Ovary (tissue), 9 donors: Measurements from ENCODE around the gene THSD4. TPM values are rescaled to one million over a fixed set of nuclear protein-coding genes. Genes with fewer than 3 reads are reported as not detected.

ENCODE experiments used
- DNase-seq, 5 donors: peaks; one replicate each; pipeline ENCODE4 v3.0.0-alpha.2; 2019 to 2020
- H3K27ac ChIP-seq, 2 donors: fragments of 200-600 bp; one replicate each; pipeline versions ENCODE4 v1.5.1 to v1.8.0; 2019 to 2022
- H3K27me3 ChIP-seq: fragments of 200-600 bp; one replicate; pipeline ENCODE4 v1.8.0; 2022
- H3K36me3 ChIP-seq: fragments of 200-600 bp; sonication (generic); one replicate; pipeline ENCODE4 v1.5.1; 2019
- H3K4me1 ChIP-seq: one replicate; pipeline ENCODE4 v1.8.1; 2013; ENCODE audit warnings: mild to moderate bottlenecking, moderate library complexity; ENCODE audit not compliant: insufficient read depth
- H3K4me3 ChIP-seq: fragments of 200-600 bp; sonication (generic); one replicate; pipeline ENCODE4 v1.5.1; 2017
- H3K9me3 ChIP-seq, 2 donors: fragments of 200-600 bp in 1 of 2; sonication (generic) in 1 of 2; one replicate each; pipeline versions ENCODE4 v1.5.1 to v1.8.1; 2013 to 2019; ENCODE audit warnings: mild to moderate bottlenecking in 1 of 2, moderate library complexity in 1 of 2
- EP300 ChIP-seq: sonication (generic); formaldehyde crosslinking; IDR thresholded peaks from one replicate; pipeline ENCODE4 v1.6.1; 2017; ENCODE audit warnings: antibody characterized with exemption
- POLR2A ChIP-seq: fragments of 450-650 bp; IDR thresholded peaks from one replicate; pipeline ENCODE4 v1.6.1; 2017; ENCODE audit warnings: antibody characterized with exemption, mild to moderate bottlenecking, moderate library complexity
- whole genome bisulfite sequencing, 3 donors: extraction: QIAGEN DNeasy Blood & Tissue Kit in 1 of 3; methylation state at CpG; one replicate each; pipeline versions ENCODE4 v1.1.5 to v1.1.7; 2013 to 2017; 5-methylcytosine and 5-hydroxymethylcytosine counted together
- intact Hi-C, 4 donors: fragments of 100-400 bp; cut with DNase I; formaldehyde crosslinking; loops; one replicate each; pipeline versions ENCODE4 v1.11.0 to v1.15.1; 2022 to 2023
- polyA plus RNA-seq, 2 donors: library from polyadenylated mRNA; stranded (reverse); fragments of 200-250 nt in 1 of 2; fragments of 350-450 nt in 1 of 2; fragmentation: Illumina TruSeq in 1 of 2; extraction: RNeasy Lipid Tissue Mini Kit (QIAGEN cat#74804) in 1 of 2; gene quantifications; one replicate each; pipeline ENCODE4 v1.2.3, GENCODE V29; 2013 to 2014
- total RNA-seq, 7 donors: library from RNA; depleted of rRNA in 2 of 7; stranded (reverse); fragments of >200 nt in 2 of 7; fragmentation: NEBNext Ultra II Directional in 3 of 7; extraction: Animal tissue kit (Norgen Biotek cat#: 25700) in 3 of 7; gene quantifications; one replicate each; pipeline versions ENCODE4 v1.1.0 to v1.2.4, GENCODE V29; 2016 to 2023
- TF ChIP-seq, protein P1 (sequence below), 3 donors: fragments of 450-650 bp in 2 of 3; fragments of 200-600 bp in 1 of 3; IDR thresholded peaks; one replicate each; pipeline versions ENCODE4 v1.5.1 to v1.8.0; 2016 to 2022; ENCODE audit warnings: antibody characterized with exemption in 3 of 3, mild to moderate bottlenecking in 1 of 3
- donor health status: DM: no; HTN: no; CAD: no; lungs with moderate emphysema.
- donor health status: DM: no; HTN: no; CAD: no.
- donor health status: Bipolar disorder and iron deficiency.
- donor health status: DM: yes; HTN: yes; CAD: no.
- donor health status: DM: no; HTN: no; CAD: no.
- donor health status: DM: yes; HTN: yes; CAD: no.

The THSD4 gene
- total and polyA plus RNA-seq, 9 donors = 3.2 to 53.4 (median 13.5) TPM

DNA sequence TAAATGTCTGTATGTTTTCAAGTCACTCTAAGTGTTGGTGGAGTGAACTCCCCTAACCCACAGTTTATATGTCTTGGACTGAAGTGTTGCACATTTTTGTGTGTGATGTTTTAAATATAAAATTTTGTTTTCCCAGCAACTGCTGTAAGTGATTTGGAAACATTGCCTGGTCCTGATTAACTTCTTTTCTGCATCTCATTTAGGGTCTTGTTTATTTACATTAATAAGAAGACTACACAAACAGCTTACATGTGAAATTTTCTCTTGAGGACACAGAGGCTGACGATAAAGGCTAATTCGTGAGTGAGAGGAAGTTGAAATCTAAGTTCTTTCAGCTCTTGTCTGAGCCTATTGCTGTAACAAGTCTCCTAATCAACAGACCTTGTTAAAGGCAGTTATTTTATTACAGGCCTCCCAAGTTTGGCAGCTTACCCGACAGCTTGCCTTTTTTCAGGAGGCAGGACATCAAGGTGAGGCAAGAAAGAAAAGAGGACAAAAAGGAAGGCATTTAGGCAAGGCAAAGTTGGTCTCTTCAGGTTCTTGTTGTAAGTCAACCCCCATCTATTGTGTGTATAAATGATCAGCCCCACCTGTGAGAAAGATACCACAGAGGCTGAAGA lies 517.4 kb downstream of the THSD4 start:
- TF ChIP-seq EP300 (no peak), POLR2A (no peak)
- TF ChIP-seq, protein P1, sequence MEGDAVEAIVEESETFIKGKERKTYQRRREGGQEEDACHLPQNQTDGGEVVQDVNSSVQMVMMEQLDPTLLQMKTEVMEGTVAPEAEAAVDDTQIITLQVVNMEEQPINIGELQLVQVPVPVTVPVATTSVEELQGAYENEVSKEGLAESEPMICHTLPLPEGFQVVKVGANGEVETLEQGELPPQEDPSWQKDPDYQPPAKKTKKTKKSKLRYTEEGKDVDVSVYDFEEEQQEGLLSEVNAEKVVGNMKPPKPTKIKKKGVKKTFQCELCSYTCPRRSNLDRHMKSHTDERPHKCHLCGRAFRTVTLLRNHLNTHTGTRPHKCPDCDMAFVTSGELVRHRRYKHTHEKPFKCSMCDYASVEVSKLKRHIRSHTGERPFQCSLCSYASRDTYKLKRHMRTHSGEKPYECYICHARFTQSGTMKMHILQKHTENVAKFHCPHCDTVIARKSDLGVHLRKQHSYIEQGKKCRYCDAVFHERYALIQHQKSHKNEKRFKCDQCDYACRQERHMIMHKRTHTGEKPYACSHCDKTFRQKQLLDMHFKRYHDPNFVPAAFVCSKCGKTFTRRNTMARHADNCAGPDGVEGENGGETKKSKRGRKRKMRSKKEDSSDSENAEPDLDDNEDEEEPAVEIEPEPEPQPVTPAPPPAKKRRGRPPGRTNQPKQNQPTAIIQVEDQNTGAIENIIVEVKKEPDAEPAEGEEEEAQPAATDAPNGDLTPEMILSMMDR (IDR thresholded peaks at IDR 0.05) = no peak
- Histone ChIP-seq H3K4me1 (no peaks in the 10 kb centered on the region), H3K27ac (no peak overlapping the region), H3K36me3 (no peaks in the 10 kb centered on the region), H3K9me3 (no peaks in the 10 kb centered on the region), H3K27me3 (no peaks in the 10 kb centered on the region), H3K4me3 (no peak overlapping the region)
- intact Hi-C loops = no loop called here
- 14 to 34% (median 18%) methylated on average over 3 of the region's 3 CpGs for WGBS, 3 donors
- no peak for DNase-seq

DNA sequence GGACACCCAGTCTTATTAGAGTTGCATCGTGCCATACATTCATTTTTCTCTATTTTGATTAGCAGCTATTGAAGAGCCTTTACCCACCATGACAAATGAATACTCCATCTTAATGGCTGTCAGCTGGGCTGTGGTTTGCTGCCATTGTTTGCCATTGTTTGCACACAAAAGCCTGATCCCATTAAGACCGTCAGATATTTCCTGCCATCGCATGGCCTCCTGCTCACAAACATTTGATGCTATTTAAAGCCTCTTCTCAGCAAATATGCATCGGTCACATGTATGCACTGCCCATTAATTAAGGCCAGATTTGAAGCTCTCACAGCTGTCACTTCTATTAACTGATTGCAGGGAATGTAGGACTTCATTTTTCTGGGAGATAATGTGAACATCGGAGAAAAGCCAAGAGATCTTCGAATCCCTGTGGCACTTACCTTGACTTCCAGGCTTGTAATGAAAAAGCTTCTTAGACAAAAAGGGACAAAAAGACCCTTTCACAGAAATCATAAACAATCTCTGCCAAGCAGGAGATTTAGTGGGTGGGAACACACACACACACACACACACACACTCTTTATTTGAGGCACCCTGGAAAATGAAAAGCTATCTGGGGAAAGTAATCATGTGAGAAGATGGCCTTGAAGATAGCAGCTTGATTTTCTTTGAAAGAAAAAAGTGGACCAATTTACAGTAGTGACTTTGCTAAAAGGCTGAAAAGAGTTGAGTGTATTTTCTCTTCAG lies 519.7 kb downstream of the THSD4 start:
- Histone ChIP-seq H3K27me3 (no peaks in the 10 kb centered on the region), H3K4me3 (no peak overlapping the region), H3K9me3 (no peaks in the 10 kb centered on the region), H3K36me3 (no peaks in the 10 kb centered on the region), H3K4me1 (no peaks in the 10 kb centered on the region), H3K27ac (no peak overlapping the region)
- intact Hi-C loops = no loop called here
- TF ChIP-seq EP300 (no peak), POLR2A (no peak)
- TF ChIP-seq, protein P1 (IDR thresholded peaks at IDR 0.05) = no peak
- 60 to 65% (median 63%) methylated on average over 6 of the region's 6 CpGs for WGBS, 3 donors
- no peak for DNase-seq

GRCh38 chr15:71635735-71636134 lies 520.5 kb downstream of the THSD4 start:
- TF ChIP-seq, protein P1 (IDR thresholded peaks at IDR 0.05) = no peak
- TF ChIP-seq POLR2A = no peak
- no peak for TF ChIP-seq EP300
- no peaks in the 10 kb centered on the region for H3K27me3 ChIP-seq
- WGBS, 3 donors = 87 to 89% (median 88%) methylated on average over 2 of the region's 2 CpGs
- no peak overlapping the region for H3K4me3 ChIP-seq
- DNase-seq = no peak
- intact Hi-C loops = no loop called here
- no peaks in the 10 kb centered on the region for H3K36me3 ChIP-seq
- H3K4me1 ChIP-seq = no peaks in the 10 kb centered on the region
- H3K27ac ChIP-seq = no peak overlapping the region
- H3K9me3 ChIP-seq = no peaks in the 10 kb centered on the region

DNA sequence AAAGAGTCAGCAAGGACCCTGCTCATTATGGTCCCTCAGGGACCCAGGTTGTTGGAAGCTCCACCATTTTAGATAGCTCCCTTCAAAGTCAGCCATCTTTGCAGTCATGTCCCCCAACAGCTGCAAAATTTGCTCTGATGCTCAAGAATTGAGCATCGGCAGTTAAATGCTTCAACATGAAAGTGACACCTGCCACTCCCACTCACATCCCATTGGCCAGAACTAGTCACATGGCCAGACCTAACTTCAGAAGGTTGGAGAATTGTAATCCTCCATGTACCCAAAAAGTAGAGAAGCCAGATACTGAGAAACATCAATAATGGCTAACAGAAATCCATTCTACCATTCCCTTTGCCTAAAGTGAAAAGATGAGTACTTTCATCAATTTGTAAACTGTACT lies 523.6 kb downstream of the THSD4 start:
- no peaks in the 10 kb centered on the region for H3K36me3 ChIP-seq
- no peak for DNase-seq
- H3K9me3 ChIP-seq = no peaks in the 10 kb centered on the region
- no peak overlapping the region for H3K4me3 ChIP-seq
- H3K4me1 ChIP-seq = no peaks in the 10 kb centered on the region
- intact Hi-C loops = no loop called here
- TF ChIP-seq POLR2A (no peak), EP300 (no peak)
- TF ChIP-seq, protein P1 (IDR thresholded peaks at IDR 0.05) = no peak
- 88 to 97% (median 92%) methylated on average over 1 of the region's 1 CpG for WGBS, 3 donors
- H3K27me3 ChIP-seq = no peaks in the 10 kb centered on the region
- no peak overlapping the region for H3K27ac ChIP-seq
